G401.6 (cell line): ENCODE measurements around the gene ADGRG2.

ENCODE experiments used
- FAIRE-seq: peaks from 2 replicates; lab custom pipeline; 2012; peaks lifted over from hg19 to GRCh38; lab: Jason Lieb, UNC

ADGRG2 gene

GRCh38 chrX:18955676-18956075, 166.6 kb downstream of the ADGRG2 start:
- no peak for FAIRE-seq

- FAIRE-seq: no peak
Observed at GRCh38 chrX:18951032-18951431, 171.2 kb downstream of the ADGRG2 start.

- no peak for FAIRE-seq
Observed at GRCh38 chrX:18949944-18950301, 172.3 kb downstream of the ADGRG2 start.

- no peak for FAIRE-seq
Observed at GRCh38 chrX:18949291-18949943, 172.9 kb downstream of the ADGRG2 start.

- FAIRE-seq: no peak
Observed at GRCh38 chrX:18946611-18947010, 175.7 kb downstream of the ADGRG2 start.

- no peak for FAIRE-seq
Observed at GRCh38 chrX:18946157-18946556, 176.1 kb downstream of the ADGRG2 start.

- FAIRE-seq: no peak
Observed at GRCh38 chrX:18945483-18945882, 176.8 kb downstream of the ADGRG2 start.

GRCh38 chrX:18944482-18944881, 177.8 kb downstream of the ADGRG2 start:
- no peak for FAIRE-seq

- no peak for FAIRE-seq
Observed at GRCh38 chrX:18941896-18942295, 180.4 kb downstream of the ADGRG2 start.
